Subcutaneous adipose tissue (tissue), 4 donors: ENCODE data around the gene CCDC92. TPM values are rescaled to one million over a fixed set of nuclear protein-coding genes. Genes with fewer than 3 reads are reported as not detected.

Experiments used
- total RNA-seq, 4 donors: library from RNA; depleted of rRNA; stranded (reverse); fragments of >200 nt; gene quantifications; one replicate each; pipeline ENCODE4 v1.1.0, GENCODE V29; 2016
- TF ChIP-seq, protein P1 (sequence below): fragments of 450-650 bp; IDR thresholded peaks from one replicate; pipeline ENCODE4 v1.5.1; 2016; ENCODE audit warnings: low read depth, mild to moderate bottlenecking, control low read depth, antibody characterized with exemption, moderate library complexity

Gene CCDC92
- total RNA-seq, 4 donors from 2014 or later: 30.3 to 72.3 (median 37.8) TPM

DNA sequence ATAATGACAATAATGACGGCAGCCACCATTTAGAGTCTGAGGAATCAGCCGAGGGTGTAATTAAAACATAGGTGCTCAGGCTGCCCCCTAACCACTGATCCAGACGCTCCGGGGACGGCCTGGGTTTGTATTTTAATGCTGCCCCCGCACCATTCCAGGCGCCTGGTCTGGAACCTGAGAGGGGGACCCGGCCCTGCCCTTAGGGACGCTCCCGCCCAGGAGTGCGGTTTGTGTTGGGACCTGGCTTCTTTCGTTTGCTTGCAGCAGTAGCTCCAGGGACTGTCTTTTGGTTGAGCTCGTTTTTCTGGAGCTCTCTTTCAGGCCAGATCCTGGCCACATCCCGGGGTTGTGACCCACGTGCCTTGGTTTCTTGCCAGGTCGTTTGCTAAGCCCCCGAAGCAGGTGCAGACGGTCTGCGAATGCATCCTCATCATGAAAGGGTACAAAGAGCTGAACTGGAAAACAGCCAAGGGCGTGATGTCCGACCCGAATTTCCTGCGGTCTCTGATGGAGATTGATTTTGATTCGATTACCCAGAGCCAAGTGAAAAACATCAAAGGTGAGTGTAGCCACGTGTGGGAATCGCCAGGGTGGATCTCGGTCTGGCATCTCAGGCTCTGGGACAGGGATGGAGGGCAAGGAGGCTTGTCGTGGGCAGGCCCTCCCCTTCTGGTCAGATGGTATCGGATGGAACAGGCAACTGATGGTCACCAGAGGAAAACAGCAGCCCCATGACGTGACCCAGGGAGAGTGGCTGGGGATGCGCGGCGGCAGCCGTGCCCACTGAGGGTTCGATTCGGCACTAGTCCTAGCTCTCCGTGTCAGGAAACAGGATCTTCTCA is 63.5 kb downstream of the CCDC92 start:
- TF ChIP-seq, protein P1, sequence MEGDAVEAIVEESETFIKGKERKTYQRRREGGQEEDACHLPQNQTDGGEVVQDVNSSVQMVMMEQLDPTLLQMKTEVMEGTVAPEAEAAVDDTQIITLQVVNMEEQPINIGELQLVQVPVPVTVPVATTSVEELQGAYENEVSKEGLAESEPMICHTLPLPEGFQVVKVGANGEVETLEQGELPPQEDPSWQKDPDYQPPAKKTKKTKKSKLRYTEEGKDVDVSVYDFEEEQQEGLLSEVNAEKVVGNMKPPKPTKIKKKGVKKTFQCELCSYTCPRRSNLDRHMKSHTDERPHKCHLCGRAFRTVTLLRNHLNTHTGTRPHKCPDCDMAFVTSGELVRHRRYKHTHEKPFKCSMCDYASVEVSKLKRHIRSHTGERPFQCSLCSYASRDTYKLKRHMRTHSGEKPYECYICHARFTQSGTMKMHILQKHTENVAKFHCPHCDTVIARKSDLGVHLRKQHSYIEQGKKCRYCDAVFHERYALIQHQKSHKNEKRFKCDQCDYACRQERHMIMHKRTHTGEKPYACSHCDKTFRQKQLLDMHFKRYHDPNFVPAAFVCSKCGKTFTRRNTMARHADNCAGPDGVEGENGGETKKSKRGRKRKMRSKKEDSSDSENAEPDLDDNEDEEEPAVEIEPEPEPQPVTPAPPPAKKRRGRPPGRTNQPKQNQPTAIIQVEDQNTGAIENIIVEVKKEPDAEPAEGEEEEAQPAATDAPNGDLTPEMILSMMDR: no peak

DNA sequence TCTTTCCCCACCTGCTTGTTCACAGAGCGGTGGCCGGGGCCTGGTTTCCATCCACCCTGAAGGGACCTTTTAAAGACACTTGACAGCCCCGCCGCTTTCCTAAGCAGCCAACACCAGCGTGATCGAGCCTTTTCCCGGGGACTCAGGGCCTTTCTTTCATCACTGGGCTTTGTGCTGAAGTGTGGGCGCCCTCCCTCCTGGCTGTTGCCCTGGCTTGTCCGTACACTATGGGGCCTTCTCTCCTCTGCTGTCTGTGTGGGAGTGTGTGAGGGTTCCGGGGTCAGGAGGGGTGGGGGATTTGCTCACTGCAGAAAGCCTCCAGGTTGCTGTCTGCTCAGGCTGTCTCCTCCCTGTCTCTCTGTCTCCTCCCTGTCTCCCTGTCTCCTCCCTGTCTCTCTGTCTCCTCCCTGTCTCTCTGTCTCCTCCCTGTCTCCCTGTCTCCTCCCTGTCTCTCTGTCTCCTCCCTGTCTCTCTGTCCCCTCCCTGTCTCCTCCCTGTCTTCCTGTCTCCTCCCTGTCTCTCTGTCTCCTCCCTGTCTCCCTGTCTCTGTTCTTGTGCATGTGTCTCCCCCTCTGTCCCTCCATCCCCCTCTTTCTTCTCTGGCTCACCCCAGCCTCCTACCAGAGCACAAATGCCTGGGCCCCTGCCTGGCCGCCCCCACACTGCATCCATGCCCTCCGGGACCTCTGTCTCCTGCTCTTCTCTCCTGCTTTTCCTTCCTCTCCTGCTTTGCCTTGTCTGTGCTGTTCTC is 64.7 kb downstream of the CCDC92 start:
- TF ChIP-seq, protein P1: no peak

DNA sequence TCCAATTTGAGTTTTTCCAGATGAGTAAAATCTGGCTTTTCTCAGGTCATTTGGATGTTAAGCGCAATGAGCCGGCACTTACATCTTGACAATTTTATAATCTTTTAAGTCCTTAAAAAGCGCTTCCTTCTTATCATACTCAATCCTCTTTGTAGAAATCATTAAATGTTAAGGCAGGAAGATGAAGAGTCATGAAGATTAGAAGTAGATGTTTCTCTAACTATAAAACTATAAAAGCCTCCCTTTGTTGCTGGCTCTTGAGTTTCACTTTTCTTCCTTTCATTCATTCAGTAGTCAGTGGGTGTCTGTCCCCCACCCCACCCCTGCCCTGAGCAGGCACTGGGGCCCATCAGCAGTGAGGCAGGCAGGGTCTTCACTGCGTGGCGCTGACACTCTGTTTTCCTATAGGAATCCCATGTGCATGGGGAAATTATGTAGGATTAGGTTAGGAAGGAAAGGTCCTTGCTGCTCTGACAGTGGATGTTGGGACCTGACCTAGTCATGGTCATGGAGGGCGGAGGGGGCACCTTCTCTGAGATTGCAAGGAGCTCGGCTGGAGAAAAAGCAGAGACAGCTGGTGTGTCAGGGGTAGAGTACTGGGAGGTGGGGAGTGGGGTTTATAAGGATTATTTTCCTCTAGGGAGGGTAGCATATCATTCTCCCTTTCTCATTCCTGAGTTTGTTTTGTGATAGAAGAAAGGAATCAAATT is 65.8 kb downstream of the CCDC92 start:
- TF ChIP-seq, protein P1: no peak

DNA sequence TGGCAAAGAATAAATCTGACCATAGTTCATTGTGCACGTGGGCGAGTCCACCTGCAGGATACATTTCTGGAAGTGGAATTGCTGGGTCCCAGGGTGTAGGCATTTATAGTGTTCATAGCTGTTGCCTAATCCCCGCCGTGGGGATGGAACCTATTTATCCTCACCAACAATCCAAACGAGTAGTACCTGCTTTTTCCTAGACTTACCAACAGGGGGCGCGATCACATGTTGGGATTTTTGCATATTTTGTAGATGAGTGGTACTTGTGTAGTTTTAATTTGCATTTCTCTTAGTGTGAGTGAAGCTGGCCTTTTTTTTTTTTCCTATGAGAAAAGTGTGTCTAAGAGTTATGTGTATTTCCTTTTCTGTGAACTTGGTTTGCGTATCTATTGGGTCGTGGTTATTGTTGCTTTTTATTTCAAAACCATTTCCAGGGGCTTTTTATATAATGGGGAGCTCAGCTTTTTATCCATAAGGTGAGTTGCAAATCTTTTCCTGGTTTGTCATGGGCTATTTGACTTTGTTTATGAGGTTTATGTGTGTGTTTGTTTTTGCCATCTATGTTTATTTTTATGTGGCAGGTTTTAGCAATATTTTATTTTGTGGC is 67.2 kb downstream of the CCDC92 start:
- TF ChIP-seq, protein P1: no peak

DNA sequence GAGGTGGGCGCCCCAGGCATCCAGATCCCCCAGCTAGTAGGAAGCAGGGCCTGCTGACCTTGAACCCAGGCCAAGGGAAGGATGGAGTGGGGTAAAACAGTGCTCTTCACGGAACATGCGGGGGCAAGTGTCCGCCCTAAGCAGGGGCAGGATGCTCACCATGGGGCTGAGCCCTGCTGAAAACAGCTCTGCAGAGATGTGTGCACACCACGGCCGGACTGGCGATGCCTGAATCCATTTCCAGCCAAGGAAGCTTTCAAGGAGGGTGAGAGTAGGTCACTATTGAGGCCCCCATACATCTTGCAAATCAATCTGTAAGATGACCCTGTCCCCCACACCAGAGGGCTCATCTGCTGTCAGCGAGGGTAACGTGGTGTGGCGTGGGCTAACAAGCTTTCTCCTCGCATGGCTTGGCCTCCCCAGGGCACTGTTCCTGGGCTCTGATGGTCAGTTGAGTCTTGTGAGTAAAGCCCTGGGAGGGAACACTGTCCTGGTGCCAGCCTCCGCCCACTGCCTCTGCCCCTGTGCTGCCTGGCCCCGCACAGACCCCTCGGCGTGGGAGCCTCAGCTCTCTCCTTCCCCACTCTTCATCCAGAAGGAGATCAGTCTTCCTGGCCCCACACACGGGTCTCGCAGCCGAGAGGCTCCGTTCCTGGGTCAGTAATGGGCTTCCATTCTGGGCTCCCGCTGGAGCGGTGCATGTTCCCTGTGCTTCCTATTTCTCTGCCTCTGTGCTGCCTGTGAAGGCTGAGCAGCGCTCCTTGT is 69.1 kb downstream of the CCDC92 start:
- TF ChIP-seq, protein P1: no peak

DNA sequence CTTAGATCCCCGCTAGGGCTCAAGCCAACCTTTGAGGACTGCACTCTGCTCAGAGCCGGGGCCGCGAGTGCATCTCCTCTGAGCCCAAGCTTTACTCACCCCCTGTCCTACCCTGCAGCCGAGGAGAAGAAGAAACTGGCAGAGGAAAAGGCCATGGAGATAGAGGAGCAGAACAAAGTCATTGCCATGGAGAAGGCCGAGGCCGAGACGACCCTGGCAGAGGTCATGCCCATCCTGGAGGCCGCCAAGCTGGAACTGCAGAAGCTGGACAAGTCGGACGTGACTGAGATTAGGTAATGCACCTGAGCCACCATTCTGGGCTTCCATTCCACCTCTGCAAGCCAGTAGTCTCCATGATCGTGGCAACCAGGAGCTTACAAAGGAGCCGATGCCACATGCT is 69.8 kb downstream of the CCDC92 start:
- TF ChIP-seq, protein P1: no peak
